HuH-7 (cell line): ENCODE results near the gene BACE2.
"Not testable (repeated sequence)": the region's sequence is repeated elsewhere in the genome, so short reads cannot be mapped to it uniquely, and the experiment has no call there.

Source experiments
- DNase-seq: peaks from one replicate; pipeline ENCODE4 v3.0.0; 2011; ENCODE audit warnings: low spot score

BACE2 gene

DNA sequence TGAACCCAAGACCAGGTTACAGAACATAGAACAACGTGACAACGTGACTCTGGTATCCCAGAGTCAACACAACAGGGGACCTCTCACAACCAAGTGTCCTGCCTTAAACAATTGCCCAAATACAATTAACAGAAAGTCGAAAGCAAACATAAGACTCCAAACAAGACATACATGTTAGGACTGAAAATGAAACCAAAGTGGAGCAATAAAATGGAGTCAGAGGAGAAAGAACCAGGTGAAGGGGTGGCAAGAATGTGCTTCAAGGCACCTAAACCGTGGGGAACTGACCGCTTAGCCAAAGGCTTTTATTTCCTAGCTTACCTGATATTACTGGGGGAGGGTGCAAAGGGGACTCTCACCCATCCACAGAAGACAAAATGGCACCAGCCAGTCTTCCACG is 17.8 kb downstream of the BACE2 start:
- DNase-seq, result no peak

DNA sequence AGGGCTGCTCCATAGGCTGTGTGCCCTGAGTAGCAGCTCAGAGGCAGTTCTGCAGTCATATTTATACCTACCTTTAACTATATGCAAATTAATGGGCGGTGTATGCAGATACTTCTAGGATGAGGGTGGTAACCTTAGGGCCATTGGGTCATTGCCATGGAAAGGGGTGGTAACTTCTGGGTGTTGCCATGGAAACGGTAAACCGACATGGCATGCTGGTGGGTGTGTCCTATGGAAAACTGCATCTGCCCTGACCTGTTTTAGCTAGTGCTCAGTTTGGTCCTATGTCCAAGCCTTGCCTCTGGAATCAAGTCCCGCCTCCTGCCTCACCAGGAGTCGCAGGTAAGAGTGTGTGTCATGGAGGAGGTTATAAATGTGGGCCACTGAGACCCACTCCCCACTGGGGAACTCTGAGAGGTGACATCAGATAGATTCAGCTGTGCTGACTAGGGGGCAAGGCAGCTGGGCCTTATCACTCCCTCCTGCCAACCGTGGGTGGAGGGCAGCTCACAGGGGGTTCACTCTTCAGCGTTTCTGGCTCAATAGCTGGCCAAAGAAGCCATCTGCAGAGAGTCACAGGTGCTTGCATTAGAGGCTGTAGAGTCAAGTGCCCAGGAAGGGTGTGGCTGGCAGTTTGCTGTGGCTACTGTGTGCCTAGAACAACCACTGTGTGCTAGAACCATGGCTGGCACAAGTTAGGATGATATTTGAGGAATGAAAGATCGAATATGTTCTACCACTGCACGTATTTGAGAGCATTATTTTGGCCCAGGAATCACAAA is 19.0 kb downstream of the BACE2 start:
- DNase-seq, result no peak

DNA sequence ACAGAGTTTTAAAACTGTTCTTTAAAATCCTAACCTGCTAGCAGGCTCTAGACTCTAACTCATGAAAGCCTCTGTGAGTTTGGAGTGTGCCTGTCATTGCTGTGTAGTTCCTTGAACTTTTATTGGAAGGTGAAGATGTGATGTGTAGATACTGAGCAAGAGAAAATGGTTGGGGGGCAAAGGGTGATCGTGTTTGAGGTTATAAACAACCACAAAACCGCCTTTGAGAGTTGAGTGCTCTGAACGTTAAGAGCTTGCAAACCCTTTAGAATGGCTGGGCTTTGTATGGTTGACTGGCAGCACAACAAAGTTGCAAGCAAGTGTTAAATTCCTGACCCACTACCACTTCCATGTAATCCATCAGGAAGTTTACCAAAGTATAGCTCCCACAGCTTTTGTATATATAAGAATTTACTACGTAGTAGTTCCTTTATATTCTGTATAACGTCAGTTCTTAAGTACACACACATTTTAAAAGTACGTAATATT is 19.6 kb downstream of the BACE2 start:
- DNase-seq, result no peak

DNA sequence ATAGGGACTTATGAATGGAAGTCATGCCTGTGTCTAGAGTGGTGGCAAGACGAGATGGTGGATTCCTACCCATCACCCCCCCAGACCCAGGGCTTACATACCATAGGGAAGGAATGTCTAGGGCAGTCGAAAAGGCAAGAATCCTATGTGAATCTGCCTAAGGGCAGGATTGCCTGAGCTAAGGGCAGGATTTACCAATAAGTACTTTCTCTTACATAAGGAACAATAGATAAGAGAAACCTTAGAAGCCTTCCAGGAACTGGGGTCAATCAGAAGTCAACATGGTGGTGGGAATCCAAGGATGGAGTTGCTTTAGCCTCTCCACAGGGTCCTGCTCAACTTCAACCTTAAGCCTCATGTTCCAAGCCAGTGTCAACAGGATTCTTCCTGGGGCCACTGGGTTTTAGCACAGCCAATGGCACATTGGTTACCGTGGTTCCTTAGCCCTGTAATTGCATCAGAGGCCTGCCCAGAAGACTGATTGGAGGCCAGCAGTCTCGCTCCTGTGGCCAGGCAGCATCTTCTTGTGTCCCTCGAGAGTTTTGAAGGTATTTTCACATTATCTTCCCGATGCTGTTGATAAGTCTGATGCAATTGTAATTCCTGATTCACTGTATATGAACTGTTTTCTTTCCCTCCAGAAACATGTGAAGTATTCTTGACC is 20.7 kb downstream of the BACE2 start:
- DNase-seq, result no peak

DNA sequence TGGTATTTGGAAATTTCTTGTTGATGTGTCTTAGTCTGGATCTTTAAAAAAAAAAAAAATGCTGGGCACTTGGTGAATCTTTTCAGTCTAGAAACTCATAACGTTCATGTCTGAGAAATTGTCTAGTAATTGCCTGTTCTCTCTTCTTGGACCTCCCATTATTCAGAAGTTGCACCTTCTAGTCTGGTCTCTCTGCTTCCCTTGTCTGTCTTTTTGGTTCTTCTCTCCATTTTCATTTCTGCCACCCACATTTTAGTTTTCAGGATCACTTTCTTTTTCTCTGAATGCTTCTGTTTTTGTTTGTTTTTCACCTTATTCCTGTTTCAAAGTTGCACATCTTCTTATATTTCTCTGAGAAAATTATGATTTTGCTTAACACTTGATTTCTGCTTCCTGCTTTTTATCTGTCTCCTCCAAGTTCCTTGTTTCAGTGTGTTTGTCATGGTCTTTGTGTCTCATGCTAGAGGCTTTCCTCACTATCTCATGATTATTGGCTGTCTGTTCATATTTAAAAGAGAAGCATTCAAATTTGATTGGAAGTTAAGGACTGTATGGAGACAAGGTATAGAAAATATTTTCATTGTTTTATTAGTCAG is 21.3 kb downstream of the BACE2 start:
- no peak for DNase-seq

DNA sequence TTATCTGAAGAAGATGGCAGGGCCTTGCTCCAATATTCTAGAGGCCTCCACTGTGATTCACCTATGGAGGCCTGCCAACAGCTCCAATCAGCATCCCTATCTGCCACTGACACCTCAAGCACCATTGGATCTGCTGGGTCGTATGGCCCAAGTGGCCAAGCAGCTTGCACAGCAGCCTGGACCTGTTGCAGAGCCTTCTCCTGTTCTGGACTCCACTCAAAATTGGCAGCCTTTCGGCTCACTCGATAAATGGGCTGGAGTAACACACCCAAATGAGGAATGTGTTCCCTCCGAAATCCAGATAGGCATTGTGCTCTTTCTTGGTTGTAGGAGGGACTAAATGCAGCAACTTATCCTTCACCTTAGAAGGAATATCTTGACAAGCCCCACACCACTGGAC is 24.6 kb downstream of the BACE2 start:
- not testable (repeated sequence) for DNase-seq

DNA sequence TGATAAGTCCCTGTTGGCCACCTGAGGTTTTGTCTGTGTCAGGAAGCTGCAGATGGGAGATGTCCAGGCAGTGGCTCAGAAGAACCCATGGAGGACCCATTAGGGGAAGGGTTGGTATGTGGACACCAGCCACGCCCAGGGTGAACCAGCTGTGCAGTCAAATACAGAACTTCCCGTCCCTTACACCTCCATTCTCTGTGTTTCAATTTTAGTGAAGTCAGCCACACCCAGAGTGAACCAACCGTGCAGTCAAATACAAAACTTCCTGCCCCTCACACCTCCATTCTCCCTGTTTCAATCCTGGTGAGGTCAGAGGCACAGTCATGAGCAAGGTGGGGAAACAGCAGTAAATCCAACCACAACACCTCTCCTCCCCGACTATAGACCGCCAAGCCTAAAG is 27.4 kb downstream of the BACE2 start:
- no peak for DNase-seq

DNA sequence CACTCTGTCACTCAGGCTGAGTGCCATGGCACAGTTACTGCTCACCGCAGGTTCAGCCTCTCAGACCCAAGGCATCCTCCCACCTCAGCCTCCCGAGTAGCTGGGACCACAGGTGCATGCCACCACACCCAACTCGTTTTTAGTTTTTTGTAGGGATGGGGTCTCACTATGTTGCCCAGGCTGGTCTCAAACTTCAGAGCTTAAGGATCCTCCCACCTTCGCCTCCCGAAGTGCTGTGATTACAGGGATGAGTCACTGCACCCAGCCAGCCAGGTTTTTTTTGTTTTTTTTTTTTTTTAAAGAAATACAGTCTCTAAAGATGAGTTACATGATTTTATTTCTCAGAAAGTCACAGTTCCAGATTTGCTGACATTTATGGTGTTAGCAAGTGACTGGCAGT is 29.0 kb downstream of the BACE2 start:
- DNase-seq, result no peak

DNA sequence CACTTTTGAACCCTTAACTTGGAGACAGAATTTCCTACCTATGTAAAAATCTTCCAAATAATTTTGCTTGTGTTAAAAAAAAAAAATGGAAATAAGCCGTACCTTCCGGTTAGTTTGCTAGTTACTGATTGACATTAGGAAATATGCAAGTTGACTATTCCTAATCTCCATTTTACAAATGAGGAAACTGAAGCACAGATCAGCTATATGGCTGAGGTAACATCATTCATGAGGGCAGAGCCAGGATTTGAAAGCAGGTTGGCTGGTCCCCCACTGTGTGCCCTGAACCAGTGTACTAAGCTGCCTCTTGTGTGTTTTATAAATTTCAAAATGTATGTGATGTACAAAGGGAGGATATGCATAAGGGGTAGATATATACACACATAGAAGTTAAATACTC is 29.6 kb downstream of the BACE2 start:
- DNase-seq, result no peak

DNA sequence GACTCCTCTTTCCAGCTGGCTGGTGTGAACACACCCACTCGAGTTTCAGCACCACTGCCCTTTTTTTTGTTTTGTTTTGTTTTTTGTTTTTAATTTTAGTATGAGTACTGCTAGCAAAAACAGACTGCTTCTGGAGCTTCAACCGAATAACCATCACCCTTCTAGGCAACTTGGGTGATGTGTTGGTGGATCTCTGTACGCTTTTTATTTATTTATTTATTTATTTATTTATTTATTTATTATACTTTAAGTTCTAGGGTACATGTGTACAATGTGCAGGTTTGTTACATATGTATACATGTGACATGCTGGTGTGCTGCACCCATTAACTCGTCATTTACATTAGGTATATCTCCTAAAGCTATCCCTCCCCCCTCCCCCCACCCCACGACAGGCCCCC is 30.7 kb downstream of the BACE2 start:
- DNase-seq, result not testable (repeated sequence)

DNA sequence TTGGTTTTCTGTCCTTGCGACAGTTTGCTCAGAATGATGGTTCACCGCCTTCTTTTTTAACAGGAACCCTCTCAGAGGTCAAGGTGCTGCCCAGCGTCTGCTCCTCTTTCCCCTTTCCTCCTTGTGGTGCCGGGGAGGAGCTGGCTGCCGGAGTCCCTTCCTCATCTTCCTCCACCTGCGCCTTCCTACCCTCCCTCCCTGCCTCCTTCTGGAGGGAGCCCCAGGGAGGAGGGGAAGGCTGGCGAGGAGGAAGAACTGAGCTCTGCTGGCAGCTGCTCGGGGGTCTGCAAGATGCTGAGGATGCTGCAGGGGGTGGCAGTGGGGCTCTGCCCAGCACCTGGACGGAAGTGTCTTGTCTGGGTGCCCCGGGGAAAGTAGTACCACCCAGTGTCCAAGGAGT is 31.2 kb downstream of the BACE2 start:
- DNase-seq, result no peak

DNA sequence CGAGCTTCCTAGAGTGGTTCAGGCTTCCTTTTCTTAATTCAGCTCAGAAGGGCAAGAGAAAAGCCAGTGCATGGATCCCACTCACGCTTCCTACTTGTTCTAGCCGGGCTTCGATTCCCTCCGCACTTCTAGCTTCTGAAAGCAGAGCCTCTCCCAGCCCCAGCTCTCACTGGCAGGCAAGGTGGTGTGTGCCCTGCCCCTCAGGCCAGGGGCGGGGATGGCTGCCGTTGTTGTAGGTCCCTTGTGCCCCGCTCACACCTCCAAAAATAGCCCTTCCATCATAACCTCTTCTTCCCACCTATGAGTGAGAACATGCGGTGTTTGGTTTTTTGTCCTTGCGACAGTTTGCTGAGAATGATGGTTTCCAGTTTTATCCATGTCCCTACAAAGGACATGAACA is 31.6 kb downstream of the BACE2 start:
- no peak for DNase-seq

DNA sequence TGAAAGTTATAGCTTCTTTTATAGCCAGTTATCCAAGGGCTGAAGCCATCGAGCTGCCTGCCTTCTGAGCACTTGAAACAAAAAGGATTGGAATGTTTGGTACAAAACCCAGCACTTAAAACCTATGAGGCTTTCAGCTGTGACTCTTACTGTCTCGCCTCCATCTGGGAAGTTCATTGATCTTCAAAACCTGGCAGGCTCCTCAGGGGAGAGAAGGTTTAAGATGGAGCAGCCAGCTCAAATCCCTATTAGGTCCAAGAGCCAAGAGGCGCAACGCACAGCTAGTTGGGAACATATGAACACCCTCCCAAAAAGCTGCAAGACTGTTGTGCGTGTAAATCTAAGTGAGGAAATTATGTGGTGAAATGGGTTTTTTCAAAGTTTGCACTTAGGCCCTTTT is 33.4 kb downstream of the BACE2 start:
- no peak for DNase-seq

DNA sequence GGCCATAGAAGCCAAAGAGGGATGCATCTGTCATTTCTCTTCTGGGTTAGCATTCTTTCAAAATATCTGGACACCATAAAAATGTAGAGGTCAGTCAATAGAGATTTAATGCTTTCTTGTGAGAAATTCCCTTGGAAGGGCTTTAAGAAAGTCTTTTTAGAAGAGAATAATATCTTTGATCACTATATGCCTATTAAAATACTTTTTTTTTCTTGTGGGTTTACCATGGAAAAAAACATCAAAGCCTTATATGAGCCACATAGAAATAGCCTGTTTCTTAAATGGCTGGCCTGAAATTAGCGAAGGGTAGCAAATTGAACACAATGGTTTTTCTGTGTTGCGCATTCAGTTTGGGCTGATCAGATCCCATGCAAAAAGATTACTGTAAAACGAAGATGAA is 36.8 kb downstream of the BACE2 start:
- no peak for DNase-seq

DNA sequence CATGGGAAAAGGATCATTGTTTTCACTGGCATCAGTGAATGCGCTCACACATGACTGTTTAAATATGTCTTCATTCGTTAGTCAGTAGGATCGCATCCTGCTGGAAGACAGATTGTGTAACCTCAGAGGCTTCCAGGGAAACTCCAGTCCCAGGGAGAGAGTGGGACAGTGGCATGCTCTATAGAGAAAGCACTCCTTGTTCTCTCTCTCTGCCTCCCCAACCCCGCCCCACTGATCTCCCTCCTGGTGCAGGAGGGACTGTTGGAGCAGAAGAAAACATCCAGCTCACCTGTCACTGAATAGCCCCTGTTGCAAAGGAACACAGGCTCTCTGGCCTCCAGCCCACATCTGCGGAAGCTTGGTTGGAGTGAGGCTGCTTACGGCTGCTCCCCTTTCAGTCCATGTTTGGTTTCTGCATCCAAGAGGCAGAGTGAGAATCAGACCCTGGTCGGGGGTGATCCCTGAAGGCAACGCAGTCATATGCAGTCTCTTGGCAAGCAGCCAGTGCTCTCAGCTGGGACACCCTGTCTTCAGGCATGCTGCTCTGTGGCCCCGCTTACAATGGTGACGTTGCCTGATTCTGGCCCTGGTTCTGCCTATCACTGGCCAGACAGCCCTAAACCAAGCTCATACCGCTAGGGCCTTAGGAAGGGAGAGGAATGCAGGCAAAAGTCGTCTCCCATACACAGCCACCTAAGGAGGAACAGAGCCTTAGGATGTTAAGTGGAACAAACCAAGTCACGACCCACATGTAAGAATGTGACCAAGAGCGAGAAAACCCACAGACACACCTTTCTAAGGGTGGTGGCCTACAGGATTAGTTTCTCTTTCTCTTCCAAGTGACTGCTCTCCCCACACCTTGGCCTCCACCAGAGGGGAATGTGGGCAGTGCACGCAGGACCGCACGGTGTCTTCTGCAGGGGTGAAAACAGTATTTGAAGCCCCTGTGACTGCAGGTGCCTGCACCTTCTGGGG is 39.7 kb downstream of the BACE2 start:
- no peak for DNase-seq

DNA sequence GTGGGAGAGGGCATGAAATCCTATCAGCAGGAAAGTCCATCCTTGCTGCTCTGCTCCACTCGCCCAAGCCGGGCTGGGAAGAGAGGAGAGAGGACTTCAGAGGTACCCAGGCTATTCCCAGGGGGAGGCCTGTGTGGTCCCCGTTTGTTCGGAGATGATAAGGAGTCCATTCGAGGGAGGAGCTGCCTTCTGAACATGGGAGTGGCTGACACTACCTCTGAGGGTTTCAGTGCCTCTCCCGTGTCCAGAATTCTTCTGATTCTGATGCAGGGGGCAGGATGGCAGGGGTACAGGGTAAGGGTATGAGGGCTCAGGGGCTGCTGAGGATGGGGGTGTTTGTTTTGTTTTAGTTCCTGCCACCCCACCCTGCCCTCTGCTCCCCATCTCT is 40.4 kb downstream of the BACE2 start:
- no peak for DNase-seq

DNA sequence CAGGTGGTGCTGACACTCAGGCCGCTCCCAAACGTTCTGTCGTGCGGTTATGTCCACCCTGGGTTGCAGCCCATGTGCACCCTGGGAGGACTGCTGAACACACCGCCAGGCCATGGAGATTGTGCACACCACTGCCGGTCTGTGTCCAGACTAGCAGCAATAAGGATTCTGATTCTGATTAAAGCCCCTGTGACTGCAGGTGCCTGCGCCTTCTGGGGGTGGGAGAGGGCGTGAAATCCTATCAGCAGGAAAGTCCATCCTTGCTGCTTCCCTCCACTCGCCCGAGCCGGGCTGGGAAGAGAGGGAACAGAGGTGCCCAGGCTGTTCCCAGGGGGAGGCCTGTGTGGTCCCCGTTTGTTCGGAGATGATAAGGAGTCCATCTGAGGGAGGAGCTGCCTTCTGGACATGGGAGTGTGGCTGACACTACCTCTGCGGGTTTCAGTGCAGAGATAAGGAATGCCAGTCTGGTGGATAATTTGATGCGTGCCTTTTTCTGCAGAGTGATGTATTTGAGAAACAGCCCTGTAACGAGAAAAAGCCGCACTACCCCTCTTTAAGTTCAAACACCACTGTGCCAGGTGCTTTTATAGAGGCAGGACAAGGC is 41.2 kb downstream of the BACE2 start:
- DNase-seq, result no peak

DNA sequence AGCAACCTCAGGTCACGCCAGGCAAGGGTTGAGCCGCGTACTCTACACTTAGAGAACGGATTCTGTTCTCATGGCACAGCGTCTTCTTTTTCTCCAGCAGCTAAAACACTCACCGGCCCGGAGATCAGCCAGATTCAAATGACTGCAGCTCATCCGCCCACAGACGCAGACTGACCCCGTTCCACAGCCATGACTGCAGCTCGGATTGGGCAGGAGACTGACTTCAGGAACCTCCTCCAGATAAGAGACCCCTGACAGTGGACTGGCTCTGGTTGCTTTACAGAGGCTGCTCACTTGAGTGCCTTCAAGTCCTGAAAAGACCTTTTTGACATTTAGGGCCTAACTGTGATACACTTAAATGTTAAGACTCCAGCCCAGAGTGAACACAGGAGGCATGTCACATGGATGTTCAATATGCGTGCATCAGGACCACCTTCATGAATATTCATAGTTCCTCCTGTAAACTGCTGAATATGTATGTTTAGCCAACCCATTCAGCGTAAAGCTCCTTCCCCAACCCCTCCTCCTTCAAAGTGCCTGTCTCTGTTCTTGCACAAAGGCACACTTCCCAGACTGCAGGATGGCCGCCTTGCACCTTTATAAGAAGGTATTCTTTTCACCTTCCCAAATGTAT is 42.6 kb downstream of the BACE2 start:
- DNase-seq, result no peak

DNA sequence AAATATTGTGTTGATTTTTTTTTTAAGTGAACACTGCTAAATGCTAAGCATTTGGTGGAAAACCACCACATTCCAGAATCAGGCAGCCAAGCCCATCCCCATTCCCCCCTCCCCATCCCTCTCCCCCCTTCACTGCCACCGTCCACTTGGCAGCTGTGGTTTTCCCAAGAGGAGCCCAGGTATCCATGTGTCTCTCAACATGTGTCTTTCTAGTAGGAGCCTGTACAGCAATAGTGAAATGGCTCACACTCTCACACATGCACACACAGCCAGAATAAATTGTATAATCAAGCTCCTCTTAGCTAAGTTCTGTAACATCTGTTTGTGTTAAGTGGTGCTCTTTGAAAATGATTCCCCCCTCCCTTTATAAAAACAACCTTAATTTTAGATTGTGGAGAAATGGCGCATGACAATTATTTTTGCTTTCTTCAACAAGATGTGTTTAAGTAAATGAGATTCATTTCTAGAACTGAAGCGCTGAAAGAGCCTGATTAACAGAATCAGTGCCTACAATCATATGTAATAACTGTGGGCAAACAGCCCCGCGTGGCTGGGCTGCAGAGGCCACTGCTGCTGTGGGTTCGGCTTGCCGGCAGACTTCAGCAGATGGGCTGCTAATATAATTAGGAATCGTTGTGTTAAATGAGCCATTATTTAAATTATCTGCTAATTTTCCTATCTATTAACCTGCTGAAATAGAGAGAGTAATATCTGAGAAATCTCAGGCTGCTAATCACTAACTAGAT is 43.3 kb downstream of the BACE2 start:
- DNase-seq, result no peak

DNA sequence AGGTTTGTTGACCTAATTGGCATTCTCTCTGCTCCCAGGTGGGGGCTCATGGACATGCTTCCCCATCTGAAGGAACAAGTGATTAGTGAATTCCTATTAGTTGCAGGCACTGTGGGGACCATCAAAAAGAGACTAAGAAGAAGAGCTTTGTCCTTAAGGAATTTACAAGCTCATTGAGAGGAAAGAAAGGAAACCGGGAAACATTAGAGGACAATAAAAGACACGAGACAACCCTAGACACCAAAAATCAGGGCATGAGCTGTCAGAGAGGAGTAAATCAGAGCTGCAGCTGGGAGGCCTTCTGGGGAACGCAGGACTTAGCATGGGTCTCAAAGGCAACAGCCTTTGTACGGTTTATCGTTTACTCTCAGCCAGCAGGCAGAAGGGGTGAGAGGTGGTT is 45.1 kb downstream of the BACE2 start:
- DNase-seq, result no peak
